ENCODE measurements around the gene GSX1.
"Not testable (repeated sequence)": the region's sequence is repeated elsewhere in the genome, so short reads cannot be mapped to it uniquely, and the experiment has no call there.

The GSX1 gene

GRCh38 chr13:27792393-27793218 lies at the start of gene GSX1:
Gene GSX1 (plus strand): TSS chr13:27792483. CDS start chr13:27792691, 208 bp downstream.
- Mint-ChIP-seq H3K36me3 (peaks cover 7% of the 10 kb centered on the region), H3K4me3 (peak within 1 kb of the TSS; percentile 79), H3K9me3 (no peaks in the 10 kb centered on the region), H3K27ac (peak within 1 kb of the TSS; percentile 43), H3K4me1 (peaks cover 33% of the 10 kb centered on the region), H3K27me3 (peaks cover 47% of the 10 kb centered on the region)
- peak; percentile 59 for ATAC-seq (ENCODE audit: low read depth)
- no peak for DNase-seq (ENCODE audit: low spot score in 2 of 2)

GRCh38 chr13:27744801-27745200 lies 47.5 kb upstream of the GSX1 start:
- H3K9me3 Mint-ChIP-seq = peaks cover 6% of the 10 kb centered on the region
- no peaks in the 10 kb centered on the region for H3K4me1 Mint-ChIP-seq

GRCh38 chr13:27745301-27745700 lies 47.0 kb upstream of the GSX1 start:
- Mint-ChIP-seq H3K27ac (no peak overlapping the region), H3K4me1 (no peaks in the 10 kb centered on the region), H3K27me3 (peaks cover 8% of the 10 kb centered on the region), H3K36me3 (no peaks in the 10 kb centered on the region), H3K9me3 (peaks cover 6% of the 10 kb centered on the region), H3K4me3 (no peak overlapping the region)
- ATAC-seq (ENCODE audit: low read depth) (no peak), DNase-seq (ENCODE audit: low spot score in 2 of 2) (no peak)

More at GRCh38 chr13:27744801-27745200, 47.5 kb upstream of the GSX1 start:
- no peak overlapping the region for H3K27ac Mint-ChIP-seq
- no peak for ATAC-seq (ENCODE audit: low read depth)
- H3K27me3 Mint-ChIP-seq = peaks cover 8% of the 10 kb centered on the region
- no peaks in the 10 kb centered on the region for H3K36me3 Mint-ChIP-seq
- no peak for DNase-seq (ENCODE audit: low spot score in 2 of 2)
- H3K4me3 Mint-ChIP-seq = no peak overlapping the region

GRCh38 chr13:27748143-27748542 lies 44.1 kb upstream of the GSX1 start:
- H3K4me3 Mint-ChIP-seq; ATAC-seq (ENCODE audit: low read depth); DNase-seq (ENCODE audit: low spot score in 2 of 2); H3K36me3 Mint-ChIP-seq; H3K27me3 Mint-ChIP-seq; H3K27ac Mint-ChIP-seq; H3K9me3 Mint-ChIP-seq; H3K4me1 Mint-ChIP-seq: not testable (repeated sequence)

GRCh38 chr13:27751953-27752532 lies 40.2 kb upstream of the GSX1 start:
- DNase-seq (ENCODE audit: low spot score in 2 of 2) = no peak
- no peak overlapping the region for H3K27ac Mint-ChIP-seq
- peaks cover 2% of the 10 kb centered on the region for H3K4me1 Mint-ChIP-seq
- peaks cover 8% of the 10 kb centered on the region for H3K9me3 Mint-ChIP-seq
- H3K27me3 Mint-ChIP-seq = peaks cover 8% of the 10 kb centered on the region
- H3K36me3 Mint-ChIP-seq = peaks cover 5% of the 10 kb centered on the region
- ATAC-seq (ENCODE audit: low read depth) = no peak
- H3K4me3 Mint-ChIP-seq = no peak overlapping the region

- ATAC-seq (ENCODE audit: low read depth) = no peak
- H3K27ac Mint-ChIP-seq = no peak overlapping the region
- H3K36me3 Mint-ChIP-seq = no peaks in the 10 kb centered on the region
- H3K9me3 Mint-ChIP-seq = no peaks in the 10 kb centered on the region
- no peak overlapping the region for H3K4me3 Mint-ChIP-seq
- no peaks in the 10 kb centered on the region for H3K4me1 Mint-ChIP-seq
- H3K27me3 Mint-ChIP-seq = peaks cover 15% of the 10 kb centered on the region
- DNase-seq (ENCODE audit: low spot score in 2 of 2) = no peak
Observed at GRCh38 chr13:27765650-27766049, 26.6 kb upstream of the GSX1 start.

- ATAC-seq (ENCODE audit: low read depth) = peak; percentile 47
- peaks cover 7% of the 10 kb centered on the region for H3K4me1 Mint-ChIP-seq
- H3K4me3 Mint-ChIP-seq = no peak overlapping the region
- H3K9me3 Mint-ChIP-seq = no peaks in the 10 kb centered on the region
- peaks cover 20% of the 10 kb centered on the region for H3K27me3 Mint-ChIP-seq
- H3K36me3 Mint-ChIP-seq = no peaks in the 10 kb centered on the region
- no peak overlapping the region for H3K27ac Mint-ChIP-seq
- DNase-seq (ENCODE audit: low spot score in 2 of 2) = no peak
Observed at GRCh38 chr13:27770809-27771208, 21.5 kb upstream of the GSX1 start.

GRCh38 chr13:27772651-27773425 lies 19.4 kb upstream of the GSX1 start:
- peaks cover 7% of the 10 kb centered on the region for H3K4me1 Mint-ChIP-seq
- ATAC-seq (ENCODE audit: low read depth) = no peak
- no peak overlapping the region for H3K4me3 Mint-ChIP-seq
- peaks cover 19% of the 10 kb centered on the region for H3K27me3 Mint-ChIP-seq
- H3K9me3 Mint-ChIP-seq = no peaks in the 10 kb centered on the region
- no peaks in the 10 kb centered on the region for H3K36me3 Mint-ChIP-seq
- no peak overlapping the region for H3K27ac Mint-ChIP-seq
- DNase-seq (ENCODE audit: low spot score in 2 of 2) = no peak

GRCh38 chr13:27774169-27774568 lies 18.1 kb upstream of the GSX1 start:
- H3K27me3 Mint-ChIP-seq = peaks cover 20% of the 10 kb centered on the region
- ATAC-seq (ENCODE audit: low read depth) = peak; percentile 82

GRCh38 chr13:27774651-27775050 lies 17.6 kb upstream of the GSX1 start:
- peaks cover 19% of the 10 kb centered on the region for H3K27me3 Mint-ChIP-seq
- no peaks in the 10 kb centered on the region for H3K36me3 Mint-ChIP-seq
- H3K27ac Mint-ChIP-seq = peak overlapping the region; percentile 32
- peak; percentile 75 for ATAC-seq (ENCODE audit: low read depth)
- no peaks in the 10 kb centered on the region for H3K9me3 Mint-ChIP-seq
- peaks cover 7% of the 10 kb centered on the region for H3K4me1 Mint-ChIP-seq
- no peak for DNase-seq (ENCODE audit: low spot score in 2 of 2)
- no peak overlapping the region for H3K4me3 Mint-ChIP-seq

More at GRCh38 chr13:27774169-27774568, 18.1 kb upstream of the GSX1 start:
- Mint-ChIP-seq H3K36me3 (no peaks in the 10 kb centered on the region), H3K4me1 (peaks cover 7% of the 10 kb centered on the region), H3K27ac (peak overlapping the region; percentile 32), H3K4me3 (no peak overlapping the region), H3K9me3 (no peaks in the 10 kb centered on the region)
- DNase-seq (ENCODE audit: low spot score in 2 of 2) = no peak

GRCh38 chr13:27775943-27776342 lies 16.3 kb upstream of the GSX1 start:
- DNase-seq (ENCODE audit: low spot score in 2 of 2) = no peak

GRCh38 chr13:27782151-27782550 lies 10.1 kb upstream of the GSX1 start:
- ATAC-seq (ENCODE audit: low read depth) (no peak), DNase-seq (ENCODE audit: low spot score in 2 of 2) (no peak)
- no peak overlapping the region for H3K4me3 Mint-ChIP-seq
- no peaks in the 10 kb centered on the region for H3K4me1 Mint-ChIP-seq
- H3K36me3 Mint-ChIP-seq = no peaks in the 10 kb centered on the region
- peaks cover 10% of the 10 kb centered on the region for H3K27me3 Mint-ChIP-seq
- H3K9me3 Mint-ChIP-seq = no peaks in the 10 kb centered on the region
- no peak overlapping the region for H3K27ac Mint-ChIP-seq

More at GRCh38 chr13:27775943-27776342, 16.3 kb upstream of the GSX1 start:
- no peak overlapping the region for H3K4me3 Mint-ChIP-seq
- H3K4me1 Mint-ChIP-seq = peaks cover 7% of the 10 kb centered on the region
- no peak overlapping the region for H3K27ac Mint-ChIP-seq
- ATAC-seq (ENCODE audit: low read depth) = no peak
- H3K27me3 Mint-ChIP-seq = peaks cover 17% of the 10 kb centered on the region
- no peaks in the 10 kb centered on the region for H3K36me3 Mint-ChIP-seq
- H3K9me3 Mint-ChIP-seq = no peaks in the 10 kb centered on the region

GRCh38 chr13:27783111-27783510 lies 9.2 kb upstream of the GSX1 start:
- no peak for DNase-seq (ENCODE audit: low spot score in 2 of 2)
- no peak for ATAC-seq (ENCODE audit: low read depth)

GRCh38 chr13:27788271-27788670 lies 4.0 kb upstream of the GSX1 start:
- Mint-ChIP-seq H3K36me3 (peaks cover 6% of the 10 kb centered on the region), H3K27ac (no peak overlapping the region), H3K4me3 (no peak overlapping the region), H3K27me3 (peaks cover 36% of the 10 kb centered on the region), H3K9me3 (no peaks in the 10 kb centered on the region), H3K4me1 (peaks cover 29% of the 10 kb centered on the region)
- ATAC-seq (ENCODE audit: low read depth) (no peak), DNase-seq (ENCODE audit: low spot score in 2 of 2) (no peak)

More at GRCh38 chr13:27783111-27783510, 9.2 kb upstream of the GSX1 start:
- Mint-ChIP-seq H3K36me3 (no peaks in the 10 kb centered on the region), H3K4me1 (no peaks in the 10 kb centered on the region), H3K4me3 (no peak overlapping the region), H3K27ac (no peak overlapping the region), H3K27me3 (peaks cover 15% of the 10 kb centered on the region), H3K9me3 (no peaks in the 10 kb centered on the region)
